ENCODE measurements around the gene TPSAB1. TPM values are rescaled to one million over a fixed set of nuclear protein-coding genes. Genes with fewer than 3 reads are reported as not detected.

TPSAB1 gene
- total and polyA plus RNA-seq, 12 donors, result 0.11 to 4.8 (median 0.93) TPM; not detected in 3

- Histone ChIP-seq H3K9me3 (replicated peaks in 1 of 3) (no peaks in the 10 kb centered on the region), H3K4me1 (replicated peaks in 1 of 2) (no peaks in the 10 kb centered on the region), H3K36me3 (replicated peaks in 1 of 2) (no peaks in the 10 kb centered on the region), H3K27me3 (peaks cover 40% of the 10 kb centered on the region), H3K27ac (no peak overlapping the region), H3K4me3 (no peak overlapping the region)
- intact Hi-C loops (cut with DNase I), result no loop called here
- no peak for DNase-seq
- 45 to 58% (median 55%) methylated on average over 20 to 40 of the region's 40 CpGs for WGBS, 4 donors
- TF ChIP-seq CTCF (IDR thresholded peaks at IDR 0.05) (no peak), POLR2A (IDR thresholded peaks at IDR 0.05) (no peak)
Observed at GRCh38 chr16:1287982-1288670, 47.6 kb downstream of the TPSAB1 start.

- Histone ChIP-seq H3K9me3 (replicated peaks in 1 of 3) (no peaks in the 10 kb centered on the region), H3K36me3 (replicated peaks in 1 of 2) (no peaks in the 10 kb centered on the region), H3K4me1 (replicated peaks in 1 of 2) (no peaks in the 10 kb centered on the region), H3K27ac (no peak overlapping the region), H3K27me3 (peaks cover 40% of the 10 kb centered on the region), H3K4me3 (no peak overlapping the region)
- no peak for TF ChIP-seq CTCF (IDR thresholded peaks at IDR 0.05)
- no peak for TF ChIP-seq POLR2A (IDR thresholded peaks at IDR 0.05)
- intact Hi-C loops (cut with DNase I), result no loop called here
- 15 to 45% (median 35%) methylated on average over 4 to 20 of the region's 20 CpGs for WGBS, 4 donors
- DNase-seq, result no peak
Observed at GRCh38 chr16:1288813-1289476, 48.4 kb downstream of the TPSAB1 start.

- peaks cover 40% of the 10 kb centered on the region for H3K27me3 ChIP-seq
- intact Hi-C loops (cut with DNase I), result no loop called here
- TF ChIP-seq CTCF (IDR thresholded peaks at IDR 0.05), result no peak
- no peak for TF ChIP-seq POLR2A (IDR thresholded peaks at IDR 0.05)
- H3K9me3 ChIP-seq (replicated peaks in 1 of 3), result no peaks in the 10 kb centered on the region
- no peak overlapping the region for H3K27ac ChIP-seq
- no peak overlapping the region for H3K4me3 ChIP-seq
- no peaks in the 10 kb centered on the region for H3K36me3 ChIP-seq (replicated peaks in 1 of 2)
- DNase-seq, result no peak
- H3K4me1 ChIP-seq (replicated peaks in 1 of 2), result no peaks in the 10 kb centered on the region
- 0 to 15% (median 7%) methylated on average over 9 to 17 of the region's 17 CpGs for WGBS, 4 donors
Observed at GRCh38 chr16:1289477-1289866, 49.0 kb downstream of the TPSAB1 start.

- DNase-seq, result no peak
- Histone ChIP-seq H3K27ac (no peak overlapping the region), H3K27me3 (peaks cover 40% of the 10 kb centered on the region), H3K36me3 (replicated peaks in 1 of 2) (no peaks in the 10 kb centered on the region), H3K4me3 (no peak overlapping the region), H3K9me3 (replicated peaks in 1 of 3) (no peaks in the 10 kb centered on the region), H3K4me1 (replicated peaks in 1 of 2) (no peaks in the 10 kb centered on the region)
- WGBS, 4 donors, result 12 to 48% (median 25%) methylated on average over 6 to 22 of the region's 22 CpGs
- intact Hi-C loops (cut with DNase I), result no loop called here
- TF ChIP-seq POLR2A (IDR thresholded peaks at IDR 0.05) (no peak), CTCF (IDR thresholded peaks at IDR 0.05) (no peak)
Observed at GRCh38 chr16:1290063-1290501, 49.6 kb downstream of the TPSAB1 start.
